DMS 273 (cell line): ENCODE measurements around the gene RNF157.

Experiments
- DNase-seq: peaks from one replicate; lab custom pipeline; 2025; ENCODE audit not compliant: unreplicated experiment; lab: John Stamatoyannopoulos, UW

The RNF157 gene

GRCh38 chr17:76240461-76241203 lies at the start of gene RNF157:
Gene RNF157, minus strand, starts transcription at chr17:76240493. Its CDS starts 253 bp downstream, at chr17:76240240.
- DNase-seq = peak; percentile 79

GRCh38 chr17:76281573-76282371 lies 41.5 kb upstream of the RNF157 start:
- DNase-seq = no peak

- no peak for DNase-seq
Measured at GRCh38 chr17:76280650-76281049, 40.4 kb upstream of the RNF157 start.

DNA sequence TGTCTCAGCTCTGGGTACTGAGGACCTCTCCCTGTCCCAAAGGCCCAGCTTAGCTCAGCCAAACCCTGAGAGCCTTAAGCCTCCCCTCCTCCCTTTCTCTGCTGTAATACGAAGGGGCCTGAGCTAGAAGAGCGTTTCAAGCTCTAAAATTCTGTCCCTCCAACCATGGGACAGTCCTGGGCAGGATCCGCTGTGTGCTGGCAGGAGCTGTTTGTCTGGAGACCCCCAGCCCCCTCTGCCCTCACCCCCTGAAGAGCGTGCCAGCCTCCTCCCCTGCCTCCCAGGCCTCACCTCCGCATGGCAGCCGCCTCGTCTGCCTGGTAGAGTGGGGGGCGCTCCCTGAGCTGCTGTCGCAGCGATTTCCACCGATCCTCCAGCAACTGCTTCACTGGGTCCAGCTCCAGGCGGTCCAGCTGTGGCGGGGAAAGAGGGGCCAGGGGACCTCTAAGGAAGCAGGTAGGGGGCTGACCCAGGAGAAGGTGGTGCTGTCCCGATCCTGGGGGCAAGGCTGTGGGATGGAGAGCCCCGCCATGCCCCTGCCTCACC lies 39.5 kb upstream of the RNF157 start:
- DNase-seq = no peak

GRCh38 chr17:76278952-76279741 lies 38.9 kb upstream of the RNF157 start:
- peak; percentile 94 for DNase-seq

GRCh38 chr17:76278268-76278908 lies 38.1 kb upstream of the RNF157 start:
- no peak for DNase-seq

DNA sequence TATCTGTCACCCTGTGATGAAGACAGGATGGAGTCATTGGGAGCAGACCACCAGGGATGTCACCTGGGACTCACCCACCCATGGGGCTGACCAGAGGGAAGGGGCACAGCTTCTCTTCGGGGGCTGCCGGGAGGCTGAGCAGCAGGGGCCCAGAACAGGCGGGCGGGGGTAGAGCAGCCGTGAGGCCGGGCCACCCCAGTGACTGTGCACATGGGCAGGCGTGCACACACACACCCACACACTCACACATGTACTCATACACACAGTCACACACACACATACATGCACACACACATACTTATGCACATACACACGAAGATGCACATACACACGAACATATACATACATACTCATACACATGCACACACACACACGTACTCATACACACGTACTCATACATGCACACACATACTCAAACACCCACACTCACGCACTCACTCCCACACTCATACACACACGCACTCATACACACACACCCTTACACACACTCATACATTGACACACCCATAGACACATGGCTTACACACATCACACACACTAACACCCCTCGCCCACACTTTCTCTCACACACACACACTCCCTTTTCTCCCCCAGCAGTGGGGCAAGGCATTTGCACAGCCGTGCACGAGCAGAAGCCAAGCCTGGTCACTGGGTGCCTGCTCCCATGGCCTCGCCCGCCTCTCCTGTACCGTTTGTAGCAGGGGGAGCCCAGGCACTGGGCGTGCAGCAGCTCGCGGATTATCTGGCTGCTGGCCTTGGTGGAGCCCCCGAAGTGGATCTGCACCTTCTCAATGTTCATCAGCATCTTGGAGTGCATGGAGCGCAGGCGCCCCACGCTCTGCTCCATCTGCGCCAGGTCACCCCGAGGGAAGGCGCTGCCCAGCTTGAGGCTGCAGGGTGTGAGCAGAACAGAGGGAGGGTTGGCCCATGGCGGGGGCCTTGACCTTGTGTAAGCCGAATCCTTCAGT lies 37.3 kb upstream of the RNF157 start:
- DNase-seq = no peak

DNA sequence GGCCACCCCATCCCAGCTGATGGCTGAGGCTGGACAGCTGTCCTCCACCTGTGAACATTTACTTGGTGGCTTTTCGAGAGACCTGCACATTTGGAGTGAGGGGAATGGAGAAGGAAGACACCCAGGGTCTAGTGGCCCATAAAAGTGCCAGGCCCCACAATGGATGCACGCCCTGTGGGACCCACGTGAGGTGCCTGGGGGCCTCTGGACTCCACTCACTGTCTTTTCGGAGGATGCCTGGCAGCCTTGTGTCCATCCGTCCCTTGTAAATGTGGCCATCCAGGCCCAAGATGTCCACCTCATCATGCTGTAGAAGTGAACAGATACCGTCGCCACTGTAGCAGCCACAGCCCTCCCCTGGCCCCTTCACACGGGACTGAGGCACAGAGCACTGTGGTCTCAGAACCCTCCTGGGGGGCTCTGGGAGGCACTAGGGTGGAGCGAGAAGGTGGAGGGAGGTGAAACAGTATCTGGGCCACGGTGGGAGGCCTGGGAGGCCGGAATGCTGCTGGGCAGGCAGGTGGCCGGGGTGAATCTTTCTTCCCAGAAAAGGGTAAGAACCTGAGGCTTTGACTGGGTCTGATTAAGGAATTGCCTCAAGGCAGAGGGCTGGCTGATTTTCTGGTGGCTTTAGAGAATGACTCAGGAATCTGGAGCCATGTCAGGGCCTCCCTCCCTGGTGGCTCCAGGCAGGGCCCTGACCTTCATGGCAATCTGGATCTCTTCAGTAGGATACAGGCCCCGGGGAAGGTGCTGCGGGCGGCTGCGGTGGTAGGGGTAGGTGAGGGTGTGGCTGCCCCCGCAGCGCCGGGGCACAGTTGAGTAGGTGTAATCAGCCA lies 36.4 kb upstream of the RNF157 start:
- no peak for DNase-seq

DNA sequence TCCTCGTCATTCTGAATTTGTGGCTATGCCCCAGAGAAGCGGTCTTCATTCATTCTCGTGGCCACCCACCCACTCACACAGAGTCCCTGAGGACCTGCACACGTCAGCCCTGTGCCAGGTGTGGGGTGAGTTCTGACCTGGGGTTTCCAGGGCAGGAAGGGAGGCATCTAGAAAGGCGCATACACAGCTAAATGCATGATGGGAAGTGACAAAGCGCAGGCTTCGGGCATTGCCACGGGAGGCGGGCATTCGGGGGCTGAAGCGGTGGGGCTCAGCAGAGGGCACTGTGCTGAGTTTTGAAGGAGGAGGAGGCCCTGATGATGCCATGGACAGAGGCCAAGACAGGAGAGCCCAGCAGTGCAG lies 35.8 kb upstream of the RNF157 start:
- DNase-seq = no peak

DNA sequence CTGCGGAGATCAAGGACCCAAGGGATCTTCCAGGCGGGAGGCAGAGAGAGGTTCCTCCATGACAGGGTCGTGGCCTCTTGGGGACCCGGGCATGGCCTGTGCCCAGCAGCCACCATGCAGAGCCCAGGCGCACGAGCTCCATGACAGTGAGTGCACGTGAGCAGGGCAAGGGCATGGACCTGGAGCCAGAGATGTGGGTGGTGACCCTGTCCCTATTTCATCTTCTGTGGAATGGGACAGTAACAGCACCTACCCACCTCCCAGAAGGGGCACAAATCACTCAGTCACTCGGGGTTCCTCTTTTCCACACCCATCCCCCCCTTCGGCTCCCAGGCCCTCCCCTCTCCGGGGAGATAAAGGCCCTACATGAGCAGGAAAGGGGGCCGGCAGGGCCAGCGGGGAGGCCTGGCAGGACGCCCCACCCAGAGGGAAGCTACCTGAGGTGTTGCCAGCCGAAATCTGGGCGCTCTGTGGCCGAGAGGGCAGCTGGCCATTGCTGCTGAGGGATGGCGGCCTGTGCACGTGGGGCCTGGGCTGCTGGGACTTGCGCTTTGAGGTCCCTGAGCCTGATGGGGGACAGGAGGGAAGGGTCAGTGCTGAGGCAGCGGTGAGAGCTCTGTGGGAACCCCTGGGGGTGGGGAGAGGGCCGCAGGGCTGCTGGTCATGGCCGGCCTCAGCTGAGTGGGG lies 35.2 kb upstream of the RNF157 start:
- DNase-seq = no peak

DNA sequence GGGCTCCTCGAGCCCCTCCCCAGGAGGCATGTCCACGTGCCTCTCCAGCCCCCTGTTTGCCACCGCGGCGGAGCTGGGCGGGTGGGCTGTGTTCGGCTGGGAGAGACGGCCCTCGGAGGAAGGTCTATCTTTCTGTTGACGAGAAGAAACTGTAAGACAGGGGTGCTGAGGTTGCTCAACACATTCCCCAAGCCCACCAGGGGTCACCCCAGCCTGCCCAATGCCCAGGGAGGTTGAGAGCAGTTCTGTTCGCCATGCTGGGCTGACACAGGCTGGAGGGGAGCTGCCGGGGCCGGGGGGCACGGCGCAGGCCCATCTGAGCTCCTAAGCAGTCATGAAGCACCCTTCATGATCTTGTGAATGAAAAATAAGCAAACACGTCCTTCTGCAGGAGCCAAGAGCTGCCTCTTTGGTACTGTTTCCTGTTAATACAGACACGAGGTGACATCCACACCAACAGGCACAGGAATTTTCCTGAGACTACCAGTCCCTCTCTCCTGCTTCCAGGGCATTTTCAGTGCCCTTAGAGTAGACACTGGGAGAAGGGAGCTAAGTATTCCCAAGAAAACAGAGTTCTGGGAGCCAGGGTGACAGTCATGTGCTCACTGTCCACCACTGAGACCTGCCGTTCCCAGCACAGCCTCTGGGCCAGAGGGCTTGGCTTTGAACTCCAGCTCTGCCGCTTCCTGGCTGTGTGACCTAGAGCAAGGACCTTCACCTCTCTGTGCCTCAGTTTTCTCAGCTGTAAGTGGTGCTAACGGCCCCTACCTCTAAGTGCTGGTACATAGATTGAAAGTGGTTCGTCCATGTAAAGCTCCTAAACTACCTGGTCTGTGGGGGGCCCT lies 34.0 kb upstream of the RNF157 start:
- no peak for DNase-seq

GRCh38 chr17:76273445-76274111 lies 33.3 kb upstream of the RNF157 start:
- no peak for DNase-seq

- no peak for DNase-seq
Measured at GRCh38 chr17:76272541-76273444, 32.5 kb upstream of the RNF157 start.

DNA sequence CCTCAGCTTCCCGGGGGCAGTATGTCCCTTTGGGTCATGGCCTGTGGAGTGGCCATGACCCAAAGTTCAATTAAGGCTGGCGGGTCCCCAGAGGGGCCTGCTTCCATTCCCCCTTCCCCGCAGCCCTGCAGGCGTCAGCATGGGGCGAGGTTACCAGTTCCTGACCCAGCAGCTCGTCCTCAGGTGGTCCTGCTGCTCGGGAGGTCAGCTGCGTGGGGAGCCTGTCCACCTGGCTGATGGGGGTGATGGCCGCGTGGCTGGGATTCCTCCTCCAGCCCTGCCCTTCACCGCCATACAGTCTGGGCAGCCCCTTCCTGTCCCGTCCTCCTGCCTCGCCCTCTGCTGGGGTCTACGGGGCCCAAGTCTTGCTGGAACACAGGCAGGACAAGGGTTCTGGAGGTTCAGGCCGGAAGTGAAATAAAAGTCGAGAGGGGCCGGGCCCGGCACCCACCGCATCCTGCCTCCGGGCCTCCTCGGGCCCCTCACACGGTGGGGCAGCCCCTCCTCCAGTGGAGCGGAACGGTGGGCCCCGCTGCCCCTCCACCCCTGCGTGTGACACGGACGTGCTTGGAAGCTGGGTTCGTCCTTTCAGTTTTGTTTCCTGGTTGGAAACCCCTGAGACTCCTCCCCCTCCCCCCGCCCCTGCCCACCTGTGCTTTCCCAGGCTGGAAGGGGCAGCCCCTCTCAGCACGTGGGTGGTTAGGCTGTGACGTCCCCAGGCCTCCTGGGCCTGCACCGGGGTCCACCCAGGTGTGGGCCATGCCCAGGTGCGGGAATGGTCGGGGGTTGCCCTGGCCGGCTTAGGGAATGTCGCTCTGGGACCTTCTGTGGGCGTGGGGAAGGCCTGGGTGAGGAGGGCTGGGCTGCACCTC lies 31.6 kb upstream of the RNF157 start:
- no peak for DNase-seq
